ENCODE data around the gene SLCO2B1. TPM values are rescaled to one million over a fixed set of nuclear protein-coding genes. Genes with fewer than 3 reads are reported as not detected.

Gene SLCO2B1
- total and polyA plus RNA-seq, 3 donors from 2014 or later, result 18.2 to 46.2 (median 33.2) TPM

DNA sequence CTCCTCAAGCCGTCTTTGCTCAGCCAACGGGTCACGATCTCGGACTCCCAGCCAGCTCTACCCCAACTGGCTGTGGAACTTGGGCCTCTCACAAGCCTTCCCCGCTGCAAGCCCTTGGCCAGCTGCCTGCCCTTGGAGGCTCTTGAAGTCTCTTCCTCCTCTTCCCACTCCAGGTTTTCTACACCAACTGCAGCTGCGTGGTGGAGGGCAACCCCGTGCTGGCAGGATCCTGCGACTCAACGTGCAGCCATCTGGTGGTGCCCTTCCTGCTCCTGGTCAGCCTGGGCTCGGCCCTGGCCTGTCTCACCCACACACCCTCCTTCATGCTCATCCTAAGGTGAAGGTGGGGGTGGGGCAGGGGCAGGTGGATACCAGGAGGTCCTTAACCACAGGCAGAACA lies 49.1 kb downstream of the SLCO2B1 start:
- 49 to 57% methylated on average over 8 to 10 of the region's 10 CpGs for WGBS, 2 donors
- no peak overlapping the region for H3K27ac ChIP-seq

GRCh38 chr11:75200531-75200930 lies 49.6 kb downstream of the SLCO2B1 start:
- Histone ChIP-seq H3K27ac (no peak overlapping the region), H3K4me1 (peaks cover 23% of the 10 kb centered on the region), H3K27me3 (no peaks in the 10 kb centered on the region), H3K4me3 (no peak overlapping the region), H3K9me3 (no peaks in the 10 kb centered on the region), H3K36me3 (ENCODE audit: low read depth, missing control alignments) (no peaks in the 10 kb centered on the region)
- no peak for DNase-seq
- intact Hi-C loops (cut with DNase I; ENCODE audit: low total_unique reads), result loop anchor here (5.0 kb wide), 1 partner anchor 53 kb away; no protein-coding TSS in a partner anchor
- TF ChIP-seq CTCF (IDR thresholded peaks at IDR 0.05) (no peak), POLR2A (IDR thresholded peaks at IDR 0.05) (no peak)
- 96 to 100% methylated on average over 2 of the region's 2 CpGs for WGBS, 2 donors

More for the DNA sequence above, 49.1 kb downstream of the SLCO2B1 start:
- peak; percentile 73 for DNase-seq
- H3K9me3 ChIP-seq, result no peaks in the 10 kb centered on the region
- H3K27me3 ChIP-seq, result no peaks in the 10 kb centered on the region
- TF ChIP-seq CTCF (IDR thresholded peaks at IDR 0.05) (no peak), POLR2A (IDR thresholded peaks at IDR 0.05) (no peak)
- H3K4me3 ChIP-seq, result no peak overlapping the region
- intact Hi-C loops (cut with DNase I; ENCODE audit: low total_unique reads), result loop anchor here (5.0 kb wide), 1 partner anchor 53 kb away; no protein-coding TSS in a partner anchor
- H3K36me3 ChIP-seq (ENCODE audit: low read depth, missing control alignments), result no peaks in the 10 kb centered on the region
- H3K4me1 ChIP-seq, result peaks cover 28% of the 10 kb centered on the region

GRCh38 chr11:75201771-75202170 lies 50.9 kb downstream of the SLCO2B1 start:
- Histone ChIP-seq H3K27me3 (no peaks in the 10 kb centered on the region), H3K27ac (no peak overlapping the region), H3K4me3 (no peak overlapping the region), H3K36me3 (ENCODE audit: low read depth, missing control alignments) (no peaks in the 10 kb centered on the region), H3K9me3 (no peaks in the 10 kb centered on the region), H3K4me1 (peaks cover 14% of the 10 kb centered on the region)
- intact Hi-C loops (cut with DNase I; ENCODE audit: low total_unique reads), result loop anchor here (5.0 kb wide), 1 partner anchor 54 kb away; no protein-coding TSS in a partner anchor
- TF ChIP-seq POLR2A (IDR thresholded peaks at IDR 0.05), result no peak
- TF ChIP-seq CTCF (IDR thresholded peaks at IDR 0.05), result no peak
- WGBS, 2 donors, result 89 to 91% methylated on average over 3 of the region's 3 CpGs
- no peak for DNase-seq

DNA sequence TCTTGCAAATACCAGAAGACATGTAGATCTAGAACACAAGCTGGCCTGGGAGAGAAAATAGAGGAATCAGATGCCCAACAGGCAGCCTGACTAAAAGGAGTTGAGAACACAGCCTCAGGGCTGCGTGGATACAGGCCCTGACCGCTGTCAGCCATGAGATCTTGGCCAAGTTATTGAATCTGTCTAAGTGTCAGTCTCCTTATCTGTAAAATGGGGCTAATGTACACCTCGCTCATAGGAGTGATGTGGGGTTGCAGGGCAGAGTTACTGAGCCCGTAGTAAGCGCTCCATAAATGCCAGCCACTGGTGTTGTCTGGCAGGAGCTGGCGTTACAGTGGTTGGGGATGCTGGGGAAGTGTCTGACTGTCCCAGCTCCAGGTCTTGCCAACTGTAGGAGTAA lies 51.3 kb downstream of the SLCO2B1 start:
- Histone ChIP-seq H3K9me3 (no peaks in the 10 kb centered on the region), H3K4me3 (no peak overlapping the region), H3K36me3 (ENCODE audit: low read depth, missing control alignments) (no peaks in the 10 kb centered on the region), H3K27ac (no peak overlapping the region), H3K27me3 (no peaks in the 10 kb centered on the region), H3K4me1 (peaks cover 14% of the 10 kb centered on the region)
- intact Hi-C loops (cut with DNase I; ENCODE audit: low total_unique reads), result loop anchor here (5.0 kb wide), 1 partner anchor 55 kb away; no protein-coding TSS in a partner anchor
- no peak for DNase-seq
- 93 to 95% methylated on average over 6 of the region's 6 CpGs for WGBS, 2 donors
- TF ChIP-seq POLR2A (IDR thresholded peaks at IDR 0.05) (no peak), CTCF (IDR thresholded peaks at IDR 0.05) (no peak)

- 94% methylated on average over 13 of the region's 13 CpGs; no CpG with 5 or more reads in 1 of the 2 donors for WGBS, 2 donors
- no peaks in the 10 kb centered on the region for H3K36me3 ChIP-seq (ENCODE audit: low read depth, missing control alignments)
- peaks cover 14% of the 10 kb centered on the region for H3K4me1 ChIP-seq
- no peak overlapping the region for H3K27ac ChIP-seq
- no peak for TF ChIP-seq CTCF (IDR thresholded peaks at IDR 0.05)
- no peak for TF ChIP-seq POLR2A (IDR thresholded peaks at IDR 0.05)
- no peaks in the 10 kb centered on the region for H3K27me3 ChIP-seq
- no peaks in the 10 kb centered on the region for H3K9me3 ChIP-seq
- no peak for DNase-seq
- H3K4me3 ChIP-seq, result no peak overlapping the region
- intact Hi-C loops (cut with DNase I; ENCODE audit: low total_unique reads), result loop anchor here (5.0 kb wide), 1 partner anchor 56 kb away; no protein-coding TSS in a partner anchor
Measured at GRCh38 chr11:75203138-75203537, 52.2 kb downstream of the SLCO2B1 start.

All from testis (tissue), 3 donors.